Bronchial epithelial cell (primary cell): ENCODE results near the gene CCDC9. TPM values are rescaled to one million over a fixed set of nuclear protein-coding genes. Genes with fewer than 3 reads are reported as not detected.
"Not testable (repeated sequence)": the region's sequence is repeated elsewhere in the genome, so short reads cannot be mapped to it uniquely, and the experiment has no call there.

Experiments
- DNase-seq: peaks from one replicate; pipeline ENCODE4 v3.0.0-alpha.2; 2010; ENCODE audit warnings: low read depth
- FAIRE-seq: peaks from 2 replicates; lab custom pipeline; 2011; peaks lifted over from hg19 to GRCh38; lab: Jason Lieb, UNC
- H3K27me3 ChIP-seq: 2 replicates; pipeline ENCODE4 v1.5.1; 2011; ENCODE audit warnings: low read length; ENCODE audit not compliant: control insufficient read depth, insufficient read depth
- H3K36me3 ChIP-seq: 2 replicates; pipeline ENCODE4 v1.5.1; 2011; ENCODE audit warnings: low read length; ENCODE audit not compliant: control insufficient read depth, insufficient read depth
- H3K4me3 ChIP-seq: 2 replicates; pipeline ENCODE4 v1.5.1; 2011; ENCODE audit warnings: mild to moderate bottlenecking, low read depth, low read length, control low read depth
- total RNA-seq: library from RNA; depleted of rRNA; stranded (reverse); fragments of >200 nt; gene quantifications from 2 replicates; pipeline ENCODE4 v1.2.1, GENCODE V29; 2014
- TF ChIP-seq, protein P1 (sequence below): IDR thresholded peaks from 2 replicates; pipeline ENCODE4 v1.5.1; 2011; ENCODE audit warnings: mild to moderate bottlenecking, moderate library complexity, low read length, control low read depth, inconsistent platforms; ENCODE audit not compliant: insufficient read depth, severe bottlenecking

Gene CCDC9
- total RNA-seq, 1 donor from 2014 or later, result 3.7 TPM

DNA sequence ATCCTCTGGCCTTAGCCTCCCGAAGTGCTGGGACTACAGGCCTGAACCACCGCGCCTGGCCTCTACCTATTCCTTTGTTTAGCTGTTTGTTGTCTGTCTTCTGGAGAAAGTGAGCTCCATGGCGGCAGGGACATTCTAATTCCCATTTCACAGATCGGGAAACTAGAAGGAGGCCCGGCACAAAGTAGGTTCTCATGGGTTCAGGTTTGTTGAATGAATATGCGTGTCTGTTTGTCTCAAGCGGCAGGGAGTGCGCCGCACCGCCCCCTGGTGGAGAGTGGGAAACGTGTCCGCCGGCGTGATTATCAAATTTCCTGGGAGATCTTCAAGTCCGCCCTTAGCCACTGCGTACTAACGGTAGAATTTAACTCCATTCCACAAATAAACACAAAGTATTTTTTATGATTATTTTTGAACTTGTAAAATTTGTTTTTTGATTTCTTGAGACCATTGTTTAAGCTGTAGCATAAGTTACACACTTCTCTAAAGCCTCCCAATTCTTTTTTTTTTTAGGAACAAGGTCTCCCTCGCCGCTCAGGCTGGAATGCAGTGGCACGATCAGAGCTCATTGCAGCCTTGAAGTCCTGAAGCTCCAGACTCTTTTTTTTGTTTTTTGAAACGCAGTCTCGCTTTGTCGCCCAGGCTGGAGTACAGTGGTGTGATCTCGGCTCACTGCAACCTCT is 8.9 kb upstream of the CCDC9 start:
- TF ChIP-seq, protein P1, sequence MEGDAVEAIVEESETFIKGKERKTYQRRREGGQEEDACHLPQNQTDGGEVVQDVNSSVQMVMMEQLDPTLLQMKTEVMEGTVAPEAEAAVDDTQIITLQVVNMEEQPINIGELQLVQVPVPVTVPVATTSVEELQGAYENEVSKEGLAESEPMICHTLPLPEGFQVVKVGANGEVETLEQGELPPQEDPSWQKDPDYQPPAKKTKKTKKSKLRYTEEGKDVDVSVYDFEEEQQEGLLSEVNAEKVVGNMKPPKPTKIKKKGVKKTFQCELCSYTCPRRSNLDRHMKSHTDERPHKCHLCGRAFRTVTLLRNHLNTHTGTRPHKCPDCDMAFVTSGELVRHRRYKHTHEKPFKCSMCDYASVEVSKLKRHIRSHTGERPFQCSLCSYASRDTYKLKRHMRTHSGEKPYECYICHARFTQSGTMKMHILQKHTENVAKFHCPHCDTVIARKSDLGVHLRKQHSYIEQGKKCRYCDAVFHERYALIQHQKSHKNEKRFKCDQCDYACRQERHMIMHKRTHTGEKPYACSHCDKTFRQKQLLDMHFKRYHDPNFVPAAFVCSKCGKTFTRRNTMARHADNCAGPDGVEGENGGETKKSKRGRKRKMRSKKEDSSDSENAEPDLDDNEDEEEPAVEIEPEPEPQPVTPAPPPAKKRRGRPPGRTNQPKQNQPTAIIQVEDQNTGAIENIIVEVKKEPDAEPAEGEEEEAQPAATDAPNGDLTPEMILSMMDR, result peak; percentile 77
- no peak for FAIRE-seq
- H3K36me3 ChIP-seq, result no peaks in the 10 kb centered on the region
- peak; percentile 55 for DNase-seq
- no peak overlapping the region for H3K4me3 ChIP-seq
- no peaks in the 10 kb centered on the region for H3K27me3 ChIP-seq

DNA sequence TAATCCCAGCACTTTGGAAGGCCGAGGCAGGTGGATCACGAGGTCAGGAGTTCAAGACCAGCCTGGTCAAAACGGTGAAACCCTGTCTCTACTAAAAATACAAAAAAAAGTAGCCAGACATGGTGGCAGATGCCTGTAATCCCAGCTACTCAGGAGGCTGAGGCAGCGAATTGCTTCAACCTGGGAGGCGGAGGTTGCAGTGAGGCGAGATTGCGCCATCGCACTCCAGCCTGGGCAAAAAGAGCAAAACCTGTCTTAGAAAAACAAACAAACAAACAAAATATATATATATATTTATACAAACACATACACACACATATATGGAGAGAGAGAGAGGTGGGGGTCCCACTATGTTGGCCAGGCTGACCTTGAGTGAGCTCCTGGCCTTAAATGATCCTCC is 3.3 kb upstream of the CCDC9 start:
- not testable (repeated sequence) for DNase-seq, H3K36me3 ChIP-seq, FAIRE-seq, H3K4me3 ChIP-seq, H3K27me3 ChIP-seq

DNA sequence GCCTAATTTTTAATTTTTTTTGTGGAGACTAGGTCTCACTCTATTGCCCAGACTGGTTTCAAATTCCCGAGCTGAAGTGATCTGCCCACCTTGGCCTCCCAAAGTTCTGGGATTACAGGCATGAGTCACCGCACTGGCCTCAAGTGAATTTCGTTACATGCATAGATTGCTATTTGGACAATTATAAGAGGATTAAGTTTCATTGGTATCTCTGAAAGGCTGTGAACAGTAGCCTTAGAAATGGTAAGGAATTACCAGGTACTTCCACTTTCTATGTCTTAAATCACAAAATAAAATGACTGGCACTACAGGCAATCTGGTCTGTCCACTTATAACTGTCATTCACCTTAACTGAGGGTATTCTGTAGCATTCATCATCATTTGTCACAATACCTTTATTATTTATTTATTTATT is 2.9 kb upstream of the CCDC9 start:
- FAIRE-seq (no peak), DNase-seq (peak; percentile 90)
- Histone ChIP-seq H3K4me3 (no peak overlapping the region), H3K36me3 (peaks cover 3% of the 10 kb centered on the region), H3K27me3 (no peaks in the 10 kb centered on the region)
- TF ChIP-seq, protein P1, result no peak

DNA sequence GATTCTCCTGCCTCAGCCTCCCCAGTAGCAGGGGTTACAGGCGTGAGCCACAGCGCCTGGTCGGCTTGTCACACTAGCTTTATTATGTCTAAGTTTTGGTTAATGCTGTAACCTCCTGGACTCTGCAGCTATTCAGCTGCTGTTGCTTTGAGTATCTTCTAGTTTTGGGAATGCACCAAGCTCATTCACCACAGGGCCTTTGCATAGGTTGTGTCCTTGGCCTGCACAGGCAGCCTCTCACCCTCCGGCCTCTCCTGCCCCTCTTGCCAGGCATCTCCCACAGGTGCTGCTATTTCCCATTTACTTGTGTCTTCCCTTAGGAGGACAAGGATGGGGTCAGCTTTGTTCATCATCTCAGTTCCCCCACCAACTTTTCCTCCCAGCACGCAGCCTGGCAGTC is 2.4 kb upstream of the CCDC9 start:
- FAIRE-seq (no peak), DNase-seq (no peak)
- TF ChIP-seq, protein P1, result no peak
- Histone ChIP-seq H3K4me3 (no peak overlapping the region), H3K36me3 (peaks cover 6% of the 10 kb centered on the region), H3K27me3 (no peaks in the 10 kb centered on the region)

DNA sequence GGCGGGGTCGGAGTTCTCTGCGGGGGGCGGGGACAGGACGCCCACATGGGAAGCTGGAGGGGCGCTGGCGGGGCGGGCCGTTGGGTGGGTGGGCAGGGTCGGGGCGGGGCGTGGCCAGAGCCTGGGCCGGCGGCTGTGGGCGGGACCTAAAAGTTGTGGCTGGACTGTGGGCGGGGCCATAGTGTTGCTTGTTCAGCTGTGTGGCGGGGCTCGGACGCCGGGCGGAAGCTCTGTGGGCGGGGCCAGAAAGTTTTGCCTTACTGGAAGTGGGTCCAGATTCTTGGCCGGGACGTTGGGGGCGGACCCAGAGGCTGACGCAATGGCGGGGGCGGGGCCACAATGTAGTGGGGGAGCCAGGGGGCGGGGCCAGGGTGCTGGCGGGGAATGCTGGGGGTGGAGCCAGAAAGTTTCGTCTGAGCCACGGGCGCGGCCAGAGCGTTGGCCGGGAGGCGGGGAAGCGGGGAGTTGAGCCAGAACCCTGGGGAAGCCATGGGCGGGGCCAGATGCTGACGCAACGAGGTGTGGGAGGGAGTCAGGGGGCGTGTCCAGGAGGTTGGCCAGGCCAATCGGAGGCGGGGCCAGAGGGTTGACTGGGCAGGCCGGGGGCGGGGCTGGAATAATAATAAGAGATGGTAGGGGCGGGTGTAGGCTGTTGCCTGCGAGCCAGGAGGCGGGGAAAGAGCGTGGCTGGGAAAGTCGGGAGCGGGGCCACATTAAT is 527 bp downstream of the CCDC9 start:
- Histone ChIP-seq H3K27me3 (no peaks in the 10 kb centered on the region), H3K4me3 (peak overlapping the region; percentile 48), H3K36me3 (peaks cover 26% of the 10 kb centered on the region)
- no peak for FAIRE-seq
- TF ChIP-seq, protein P1, result no peak
- DNase-seq, result peak; percentile 92

DNA sequence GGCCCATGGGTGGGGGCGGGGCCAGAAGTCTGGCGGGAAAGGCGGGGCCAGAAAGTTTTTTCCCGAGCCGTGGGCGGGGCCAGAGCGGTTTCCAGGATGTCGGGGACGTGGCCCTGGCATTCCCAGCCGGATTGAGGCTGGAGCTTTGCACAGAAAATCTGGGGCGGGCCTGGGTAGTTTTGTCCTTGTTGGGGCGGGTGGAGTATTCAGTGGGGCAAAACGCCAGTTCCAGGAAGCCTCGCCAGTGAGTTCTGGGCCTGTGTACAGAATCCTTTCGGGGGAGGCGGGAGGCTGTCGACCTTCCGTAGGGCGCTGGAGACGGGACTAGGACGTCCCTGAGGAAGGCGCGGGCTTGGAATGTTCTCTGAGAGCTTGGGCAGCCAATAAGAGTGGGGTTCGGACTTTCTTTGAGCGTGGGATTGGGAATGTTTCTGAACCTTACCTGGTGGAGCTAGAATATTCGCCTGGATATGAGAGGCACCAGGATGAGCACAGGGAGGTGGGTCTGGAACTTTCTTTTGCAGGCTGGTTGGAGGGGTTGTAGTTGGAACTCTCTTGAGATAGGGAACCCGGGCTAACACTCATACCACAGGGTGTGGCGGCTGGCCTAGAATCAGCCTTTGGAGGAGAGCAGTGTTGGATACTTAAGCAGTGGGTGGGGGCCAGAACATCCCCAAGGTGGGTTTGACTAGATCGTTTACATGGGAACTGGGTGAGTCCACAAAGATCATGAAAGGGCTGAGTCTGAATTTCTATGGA is 1.3 kb downstream of the CCDC9 start:
- Histone ChIP-seq H3K4me3 (peak overlapping the region; percentile 33), H3K27me3 (no peaks in the 10 kb centered on the region), H3K36me3 (peaks cover 26% of the 10 kb centered on the region)
- no peak for DNase-seq
- TF ChIP-seq, protein P1, result no peak
- no peak for FAIRE-seq
